HG03135 (cell line): ENCODE measurements around the gene SLC2A11.
"Not testable (repeated sequence)": the region's sequence is repeated elsewhere in the genome, so short reads cannot be mapped to it uniquely, and the experiment has no call there.

ENCODE experiments used
- ATAC-seq: cut with Tn5 transposase; IDR thresholded peaks from one replicate; pipeline ENCODE4 v1.9.1; 2021; ENCODE audit warnings: mild to moderate bottlenecking, moderate library complexity; ENCODE audit not compliant: unreplicated experiment

SLC2A11 gene

DNA sequence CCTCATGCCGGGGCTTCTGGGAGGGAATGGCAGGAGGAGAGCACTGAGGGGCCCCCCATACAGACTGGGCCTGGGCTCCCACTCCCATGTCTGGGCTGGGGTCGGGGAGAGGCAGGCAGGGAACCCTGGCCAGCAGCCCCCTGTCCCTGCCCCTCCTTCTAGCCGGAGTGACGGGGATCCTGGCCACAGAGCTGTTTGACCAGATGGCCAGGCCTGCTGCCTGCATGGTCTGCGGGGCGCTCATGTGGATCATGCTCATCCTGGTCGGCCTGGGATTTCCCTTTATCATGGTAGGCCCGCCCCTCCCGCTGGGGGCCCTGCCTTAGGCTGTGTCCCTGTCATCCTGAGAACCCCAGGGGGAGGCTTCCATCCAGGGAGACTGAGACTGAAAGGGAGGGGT lies 26.5 kb downstream of the SLC2A11 start:
- ATAC-seq: no peak

DNA sequence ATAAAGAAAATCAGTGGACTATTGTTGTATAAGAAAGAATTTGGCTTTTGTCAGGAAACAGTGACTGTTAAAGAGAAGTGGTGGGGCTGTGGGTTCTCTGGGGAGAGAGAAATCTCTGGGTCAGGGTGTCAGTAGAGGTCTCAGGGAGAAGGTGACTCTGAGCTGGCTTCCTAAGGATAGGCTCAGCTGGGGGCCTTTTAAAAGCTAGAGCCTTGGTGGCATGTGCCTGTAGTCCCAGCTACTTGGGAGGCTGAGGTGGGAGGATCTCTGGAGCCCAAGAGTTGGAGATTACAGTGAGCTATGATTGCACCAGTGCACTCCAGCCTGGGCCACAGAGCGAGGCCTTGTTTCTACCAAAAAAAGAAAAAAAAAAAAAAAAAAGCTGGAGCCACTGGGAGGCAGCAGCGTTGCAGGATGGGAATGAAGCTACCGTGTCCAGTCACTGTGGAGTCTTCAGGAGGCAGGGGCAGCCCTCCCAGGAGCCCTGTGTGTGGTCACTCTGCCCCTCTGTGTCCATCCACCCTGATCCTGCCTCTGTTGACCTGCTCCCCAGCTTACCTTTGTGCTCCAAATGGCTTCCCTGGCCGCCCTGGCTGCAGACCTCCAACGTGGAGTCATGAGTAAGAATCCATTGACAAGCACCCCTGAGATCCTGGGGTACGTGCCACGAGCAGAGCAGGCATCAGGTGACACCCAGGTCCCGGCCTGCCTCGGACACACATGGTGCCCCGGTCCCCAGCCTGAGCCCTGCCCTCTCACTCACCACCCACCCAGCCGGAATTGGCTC lies 31.1 kb downstream of the SLC2A11 start:
- ATAC-seq: no peak

DNA sequence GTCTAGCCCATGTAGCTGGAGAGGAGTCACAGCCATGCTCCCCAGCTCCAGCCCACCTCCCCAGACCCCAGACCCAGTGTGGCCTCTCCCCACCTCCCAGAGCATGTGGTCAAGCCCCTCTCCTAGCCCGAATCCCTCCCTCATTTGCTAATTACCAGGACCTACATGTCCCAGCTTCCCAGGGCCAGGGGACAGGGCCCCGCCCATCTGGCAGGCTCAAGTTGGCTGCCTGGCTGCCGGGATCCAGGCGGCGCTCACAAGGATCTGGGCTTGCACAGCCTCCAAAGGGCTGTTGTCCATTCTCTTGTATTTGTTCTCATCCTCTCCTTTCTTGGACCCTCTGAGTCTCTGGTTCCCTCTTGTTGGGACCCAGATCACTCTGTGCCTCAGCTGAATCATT lies 31.9 kb downstream of the SLC2A11 start:
- no peak for ATAC-seq

DNA sequence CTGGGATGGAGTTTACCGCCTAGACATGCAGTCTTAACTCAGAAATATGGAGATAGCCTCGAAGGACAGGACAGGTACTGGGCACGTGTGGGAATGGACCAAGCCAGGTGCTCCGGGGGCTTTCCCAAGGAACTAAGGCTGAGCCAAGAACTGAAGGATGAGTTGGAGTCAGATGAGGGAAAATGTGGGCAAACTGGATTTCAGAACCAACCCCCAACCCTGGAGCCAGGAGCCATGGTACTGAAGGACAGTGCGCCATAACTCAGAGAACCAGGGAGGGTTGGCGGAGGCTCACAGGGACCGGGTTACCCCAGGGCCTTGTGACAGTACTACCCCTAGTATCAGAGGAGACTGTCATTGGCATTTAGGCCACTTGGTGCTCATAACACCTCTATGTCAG lies 34.1 kb downstream of the SLC2A11 start:
- ATAC-seq: no peak

DNA sequence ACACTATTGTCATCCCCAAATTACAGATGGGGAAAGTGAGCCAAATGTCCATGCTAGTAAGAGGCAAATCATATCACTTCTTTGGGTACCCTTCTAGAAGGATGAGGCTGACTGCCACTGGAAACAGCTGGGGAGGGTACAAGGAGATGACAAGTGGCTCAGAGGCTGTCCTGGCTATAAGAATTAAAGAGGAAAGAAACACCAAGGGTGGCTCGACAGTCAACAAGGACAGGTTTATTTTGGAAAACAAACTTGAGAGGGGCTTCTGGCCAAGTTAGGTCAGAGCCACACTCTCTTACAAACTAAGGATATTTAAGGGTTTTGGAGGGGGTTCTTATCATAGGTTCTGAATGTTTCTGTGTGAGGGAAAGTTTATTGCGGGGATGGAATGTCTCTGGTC lies 34.5 kb downstream of the SLC2A11 start:
- ATAC-seq: no peak

DNA sequence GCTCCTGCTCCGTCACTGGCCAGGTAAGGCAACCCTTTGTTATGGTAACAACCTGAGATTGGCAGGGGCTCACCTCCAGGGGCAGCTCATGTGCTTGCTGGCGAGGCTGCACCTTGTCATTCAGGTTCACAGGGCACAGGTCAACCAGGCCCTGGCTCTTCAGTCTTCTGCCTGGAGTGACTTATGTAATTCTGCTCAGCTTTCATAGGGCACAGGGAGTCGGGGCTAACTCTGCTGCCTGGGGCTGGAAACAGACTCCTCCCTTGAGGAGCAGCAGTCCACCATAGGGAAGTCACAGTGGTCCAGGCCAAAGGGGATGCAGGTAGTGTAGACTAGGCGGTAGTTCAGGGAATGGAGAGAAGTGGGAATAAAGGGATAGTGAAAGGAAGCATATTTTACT lies 35.0 kb downstream of the SLC2A11 start:
- no peak for ATAC-seq

DNA sequence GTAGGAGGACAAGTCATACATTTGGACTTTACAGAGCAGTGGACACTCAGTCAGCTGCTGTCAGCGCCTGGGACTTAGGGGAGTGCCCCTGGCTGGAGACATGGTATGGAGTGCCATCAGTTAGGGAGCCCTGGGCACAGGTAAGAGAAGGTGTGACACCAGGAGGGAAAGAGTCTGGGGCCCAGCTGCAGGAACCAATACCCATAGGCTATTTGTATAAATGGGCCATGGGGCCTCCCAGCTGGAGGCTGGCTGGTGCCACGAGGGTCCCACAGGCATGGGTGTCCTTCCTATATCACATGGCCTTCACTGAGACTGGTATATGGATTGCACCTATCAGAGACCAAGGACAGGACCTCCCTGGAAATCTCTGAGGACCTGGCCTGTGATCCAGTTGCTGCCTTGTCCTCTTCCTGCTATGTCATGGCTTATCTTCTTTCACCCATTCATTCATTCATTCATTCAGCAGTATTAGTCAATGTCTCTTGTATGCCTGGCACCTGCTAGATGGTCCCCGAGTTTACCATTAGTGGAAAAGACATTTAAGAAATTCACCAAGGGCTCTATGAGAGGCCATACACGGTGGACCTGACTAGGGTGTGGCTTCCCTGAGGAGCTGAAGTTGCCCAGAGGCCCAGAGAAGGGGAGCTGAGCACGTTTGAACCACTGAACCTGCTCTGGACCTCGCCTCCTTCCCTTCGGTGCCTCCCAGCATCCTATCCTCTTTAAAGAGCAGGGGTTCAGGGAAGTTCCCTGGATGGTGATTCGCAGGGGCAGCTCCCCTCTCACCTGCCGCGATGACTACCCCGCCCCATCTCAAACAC lies 35.7 kb downstream of the SLC2A11 start:
- no peak for ATAC-seq

DNA sequence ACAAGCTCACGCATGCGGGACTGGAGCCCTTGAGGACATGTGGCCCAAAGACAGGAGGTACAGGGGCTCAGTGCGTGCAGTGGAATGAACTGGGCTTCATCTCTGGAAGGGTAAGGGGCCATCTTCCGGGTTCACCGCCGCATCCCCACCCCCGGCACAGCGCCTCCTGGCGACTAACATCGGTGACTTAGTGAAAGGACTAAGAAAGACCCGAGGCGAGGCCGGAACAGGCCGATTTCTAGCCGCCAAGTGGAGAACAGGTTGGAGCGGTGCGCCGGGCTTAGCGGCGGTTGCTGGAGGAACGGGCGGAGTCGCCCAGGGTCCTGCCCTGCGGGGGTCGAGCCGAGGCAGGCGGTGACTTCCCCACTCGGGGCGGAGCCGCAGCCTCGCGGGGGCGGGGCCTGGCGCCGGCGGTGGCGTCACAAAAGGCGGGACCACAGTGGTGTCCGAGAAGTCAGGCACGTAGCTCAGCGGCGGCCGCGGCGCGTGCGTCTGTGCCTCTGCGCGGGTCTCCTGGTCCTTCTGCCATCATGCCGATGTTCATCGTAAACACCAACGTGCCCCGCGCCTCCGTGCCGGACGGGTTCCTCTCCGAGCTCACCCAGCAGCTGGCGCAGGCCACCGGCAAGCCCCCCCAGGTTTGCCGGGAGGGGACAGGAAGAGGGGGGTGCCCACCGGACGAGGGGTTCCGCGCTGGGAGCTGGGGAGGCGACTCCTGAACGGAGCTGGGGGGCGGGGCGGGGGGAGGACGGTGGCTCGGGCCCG lies 36.5 kb downstream of the SLC2A11 start, which contains the start of gene MIF:
TSS of gene MIF (plus strand) at position 439 of the 765 bp plus-strand sequence. CDS start at position 531, 92 bp downstream.
- ATAC-seq: peak; percentile 85

DNA sequence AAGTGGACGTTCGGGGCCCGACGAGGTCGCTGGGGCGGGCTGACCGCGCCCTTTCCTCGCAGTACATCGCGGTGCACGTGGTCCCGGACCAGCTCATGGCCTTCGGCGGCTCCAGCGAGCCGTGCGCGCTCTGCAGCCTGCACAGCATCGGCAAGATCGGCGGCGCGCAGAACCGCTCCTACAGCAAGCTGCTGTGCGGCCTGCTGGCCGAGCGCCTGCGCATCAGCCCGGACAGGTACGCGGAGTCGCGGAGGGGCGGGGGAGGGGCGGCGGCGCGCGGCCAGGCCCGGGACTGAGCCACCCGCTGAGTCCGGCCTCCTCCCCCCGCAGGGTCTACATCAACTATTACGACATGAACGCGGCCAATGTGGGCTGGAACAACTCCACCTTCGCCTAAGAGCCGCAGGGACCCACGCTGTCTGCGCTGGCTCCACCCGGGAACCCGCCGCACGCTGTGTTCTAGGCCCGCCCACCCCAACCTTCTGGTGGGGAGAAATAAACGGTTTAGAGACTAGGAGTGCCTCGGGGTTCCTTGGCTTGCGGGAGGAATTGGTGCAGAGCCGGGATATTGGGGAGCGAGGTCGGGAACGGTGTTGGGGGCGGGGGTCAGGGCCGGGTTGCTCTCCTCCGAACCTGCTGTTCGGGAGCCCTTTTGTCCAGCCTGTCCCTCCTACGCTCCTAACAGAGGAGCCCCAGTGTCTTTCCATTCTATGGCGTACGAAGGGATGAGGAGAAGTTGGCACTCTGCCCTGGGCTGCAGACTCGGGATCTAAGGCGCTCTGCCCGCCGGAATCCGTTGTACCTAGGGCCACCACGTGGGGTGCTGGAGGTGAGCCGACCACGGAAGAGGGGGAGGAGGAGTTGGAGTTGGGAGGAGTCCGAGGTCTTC lies 37.3 kb downstream of the SLC2A11 start:
- peak; percentile 15 for ATAC-seq

DNA sequence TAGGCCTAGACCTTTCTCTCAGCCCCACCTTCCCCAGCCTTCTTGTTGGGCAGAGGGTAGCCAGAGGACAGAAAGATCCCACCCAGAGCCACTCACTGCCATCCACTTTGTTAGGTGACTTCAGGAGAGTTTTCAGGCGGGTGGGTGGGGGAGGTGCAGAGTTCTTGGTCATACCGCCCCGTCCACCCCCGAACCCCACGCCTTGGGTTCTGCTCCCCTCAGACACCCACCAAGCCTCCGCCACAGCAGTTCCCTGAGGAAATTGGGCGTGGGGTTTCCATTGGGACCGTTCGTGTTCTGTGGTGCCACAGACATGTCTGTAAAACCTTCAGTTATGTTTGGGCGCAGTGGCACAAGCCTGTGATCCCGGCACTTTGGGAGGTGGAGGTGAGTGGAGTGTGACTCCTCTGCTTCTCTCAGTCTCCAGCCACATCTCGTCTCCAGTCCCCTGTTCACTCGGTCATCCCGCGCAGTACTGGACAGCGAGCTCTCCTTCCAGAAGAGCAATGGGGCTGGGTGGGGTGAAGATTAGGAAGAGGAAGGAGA lies 38.0 kb downstream of the SLC2A11 start:
- no peak for ATAC-seq

DNA sequence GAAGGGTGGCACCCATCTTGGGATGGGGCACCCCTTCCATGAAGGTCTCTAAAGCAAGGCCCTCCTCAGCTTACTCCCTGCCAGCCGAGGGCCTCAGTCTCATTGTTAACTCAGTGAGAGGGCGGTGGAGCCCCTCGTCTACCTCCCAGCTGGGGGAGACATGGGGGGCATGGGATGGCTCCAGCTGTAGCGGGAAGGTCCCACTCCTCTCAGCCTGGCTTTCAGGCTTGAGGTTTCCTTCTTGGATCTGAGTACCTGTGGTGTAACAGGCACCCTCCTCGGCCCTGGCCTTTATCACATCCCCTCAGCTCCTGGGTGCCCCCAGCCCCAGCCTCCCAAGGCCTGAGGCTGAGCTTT lies 38.5 kb downstream of the SLC2A11 start:
- ATAC-seq: no peak

DNA sequence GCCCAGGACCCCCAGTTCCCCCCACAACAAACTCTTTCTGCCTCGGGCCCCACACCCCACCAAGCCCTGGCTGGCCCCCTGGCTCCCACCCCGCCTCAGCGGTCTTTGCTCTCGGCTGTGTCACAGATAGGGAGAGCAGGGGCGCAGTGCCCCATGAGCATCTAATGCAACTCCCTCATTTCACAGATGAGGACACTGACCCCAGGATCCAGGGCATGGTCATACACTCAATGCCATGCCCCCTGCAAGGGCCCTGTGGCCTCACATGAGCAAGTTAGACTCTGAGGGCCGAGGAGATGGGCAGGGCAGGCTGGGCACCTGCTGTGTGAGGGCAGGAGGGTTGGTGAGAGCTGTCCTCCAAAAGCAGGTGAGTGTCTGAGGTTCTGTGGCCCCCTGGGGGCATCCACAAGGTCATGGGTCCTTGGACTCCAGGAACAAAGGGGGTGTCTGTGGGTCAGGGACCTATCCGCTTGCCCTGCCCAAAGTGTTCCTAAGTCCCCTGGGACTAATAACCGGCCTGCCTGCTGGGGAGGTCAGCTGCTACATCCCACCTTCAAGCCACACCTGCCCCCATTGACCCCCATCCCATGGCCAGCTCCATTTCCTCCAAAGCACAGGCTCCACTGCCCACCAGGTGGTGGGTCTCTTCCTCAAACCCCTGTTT lies 39.0 kb downstream of the SLC2A11 start:
- no peak for ATAC-seq

DNA sequence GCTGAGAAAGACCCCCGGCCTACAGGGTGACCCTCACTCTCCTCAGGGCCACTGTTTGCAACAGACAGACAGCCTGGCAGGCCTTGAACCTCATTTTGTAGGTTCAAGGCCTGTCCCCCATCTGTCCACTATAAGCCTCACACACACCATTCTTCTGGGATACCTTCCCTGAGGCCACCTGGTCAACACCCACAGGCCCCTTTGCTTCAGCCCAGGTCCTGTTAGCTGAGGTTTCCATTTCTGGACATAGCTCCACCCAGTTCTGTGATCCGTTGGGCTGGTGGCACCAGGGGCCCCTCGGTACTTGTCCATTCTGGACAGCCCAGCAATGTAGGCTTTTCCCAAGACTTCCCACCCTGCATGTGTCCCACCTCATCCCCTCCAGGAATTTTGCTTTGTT lies 39.6 kb downstream of the SLC2A11 start:
- ATAC-seq: no peak

DNA sequence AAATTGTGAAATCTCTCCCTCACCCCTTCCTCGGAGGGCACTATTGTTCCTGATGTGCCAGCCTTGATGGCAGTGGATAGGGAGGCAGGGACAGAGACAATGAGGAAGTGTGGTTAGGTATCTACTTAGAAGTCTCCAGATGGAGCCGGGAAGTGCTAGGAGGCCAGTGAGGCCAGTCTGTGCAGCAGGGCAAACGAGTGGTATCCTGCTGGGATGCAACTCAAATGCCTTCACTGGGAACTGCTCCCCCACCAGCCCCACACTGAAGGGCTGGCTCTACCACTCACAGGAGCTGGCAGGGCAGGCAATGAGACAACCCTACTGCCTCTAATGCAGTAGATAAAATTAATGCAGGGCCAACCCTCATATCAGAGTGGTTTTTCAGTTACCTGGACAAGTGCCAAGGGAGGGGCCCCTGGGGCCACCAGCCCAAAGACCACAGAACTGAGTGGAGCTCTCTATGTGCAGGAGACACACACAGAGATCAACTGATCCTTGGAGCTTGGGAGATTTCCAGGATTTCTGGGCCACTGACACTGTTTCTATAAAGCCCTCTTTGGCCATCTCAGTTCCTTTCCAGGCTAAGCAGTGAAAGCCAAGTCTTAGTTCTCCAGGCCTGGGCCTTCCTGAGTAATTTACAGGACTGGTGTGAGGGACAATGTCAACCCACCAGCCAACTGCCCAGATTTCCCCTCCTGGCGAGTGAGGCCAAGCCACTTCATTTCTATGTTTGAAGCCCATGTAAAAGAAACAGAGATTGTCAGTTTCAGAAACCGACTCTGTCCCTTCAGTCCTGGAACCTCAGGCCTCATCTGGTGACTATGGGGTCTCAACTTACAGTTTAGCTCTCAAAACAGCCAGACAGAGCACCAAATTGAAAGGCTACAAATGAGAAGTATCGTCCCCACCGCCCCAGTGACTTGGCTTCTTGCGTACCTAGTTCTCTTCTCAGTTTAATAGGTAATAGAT lies 40.6 kb downstream of the SLC2A11 start:
- no peak for ATAC-seq

DNA sequence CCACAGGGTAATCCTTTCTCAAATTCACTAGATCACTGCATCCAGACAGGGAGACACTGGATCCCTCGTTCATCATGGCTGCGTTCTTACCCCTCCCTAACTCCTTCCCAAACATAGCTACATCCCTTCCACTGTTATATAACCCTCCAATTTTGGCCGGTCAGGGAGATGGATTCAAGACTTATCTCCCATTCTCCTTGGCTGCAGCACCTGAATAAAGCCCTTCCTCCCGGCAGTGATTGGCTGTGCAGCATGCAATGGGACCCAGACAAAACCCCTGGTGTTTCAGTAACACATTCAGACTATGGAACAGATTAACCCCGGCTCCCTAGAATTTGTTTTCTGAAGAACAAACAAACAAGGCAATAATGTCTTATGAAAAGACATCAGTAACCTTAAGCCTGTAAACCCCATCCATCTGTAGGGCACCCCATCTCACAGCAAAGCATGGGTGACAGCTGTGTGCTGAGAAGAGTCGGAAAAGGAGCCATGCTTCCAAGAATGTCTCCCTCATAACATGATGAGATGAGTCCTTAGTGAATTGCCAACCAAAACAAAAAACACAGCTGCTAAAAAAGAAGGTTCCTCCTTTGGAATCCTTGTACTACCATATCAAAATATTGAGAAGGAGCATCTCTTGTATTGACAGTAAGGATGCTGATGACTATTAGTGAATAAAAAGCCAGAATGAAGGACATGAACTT lies 41.5 kb downstream of the SLC2A11 start:
- no peak for ATAC-seq

DNA sequence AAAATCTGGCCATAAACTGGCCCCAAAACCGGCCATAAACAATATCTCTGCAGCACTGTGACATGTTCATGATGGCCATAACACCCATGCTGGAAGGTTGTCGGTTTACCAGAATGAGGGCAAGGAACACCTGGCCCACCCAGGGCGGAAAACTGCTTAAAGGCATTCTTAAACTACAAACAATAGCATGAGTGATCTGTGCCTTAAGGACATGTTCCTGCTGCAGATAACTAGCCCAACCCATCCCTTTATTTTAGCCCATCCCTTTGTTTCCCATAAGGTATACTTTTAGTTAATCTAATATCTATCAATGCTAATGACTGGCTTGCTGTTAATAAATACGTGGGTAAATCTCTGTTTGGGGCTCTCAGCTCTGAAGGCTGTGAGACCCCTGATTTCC lies 42.6 kb downstream of the SLC2A11 start:
- not testable (repeated sequence) for ATAC-seq

DNA sequence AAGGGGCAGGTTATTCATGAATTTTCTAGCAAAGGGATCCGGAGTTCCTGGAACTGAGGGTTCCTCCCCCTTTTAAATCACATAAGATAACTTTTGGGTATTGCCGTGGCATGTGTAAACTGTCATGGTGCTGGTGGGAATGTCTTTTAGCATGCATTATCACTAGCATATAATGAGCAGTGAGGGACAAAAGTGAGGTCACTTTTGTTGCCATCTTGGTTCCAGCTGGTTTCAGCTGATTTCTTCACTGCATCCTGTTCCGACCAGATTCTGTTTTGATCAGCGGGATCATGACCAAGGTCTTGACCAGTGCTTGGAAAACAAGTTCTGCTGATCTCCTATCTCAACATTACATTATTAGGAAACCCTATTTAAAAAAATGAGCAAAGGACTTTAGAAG lies 43.9 kb downstream of the SLC2A11 start:
- ATAC-seq: no peak
